Measurements from ENCODE around the gene FNDC3B. TPM values are rescaled to one million over a fixed set of nuclear protein-coding genes. Genes with fewer than 3 reads are reported as not detected.

Gene FNDC3B
- total and polyA plus RNA-seq, 2 donors (not counting 3 experiments of a cell fraction or from before 2014, with no cell fraction given), result 91.6 to 295 TPM

DNA sequence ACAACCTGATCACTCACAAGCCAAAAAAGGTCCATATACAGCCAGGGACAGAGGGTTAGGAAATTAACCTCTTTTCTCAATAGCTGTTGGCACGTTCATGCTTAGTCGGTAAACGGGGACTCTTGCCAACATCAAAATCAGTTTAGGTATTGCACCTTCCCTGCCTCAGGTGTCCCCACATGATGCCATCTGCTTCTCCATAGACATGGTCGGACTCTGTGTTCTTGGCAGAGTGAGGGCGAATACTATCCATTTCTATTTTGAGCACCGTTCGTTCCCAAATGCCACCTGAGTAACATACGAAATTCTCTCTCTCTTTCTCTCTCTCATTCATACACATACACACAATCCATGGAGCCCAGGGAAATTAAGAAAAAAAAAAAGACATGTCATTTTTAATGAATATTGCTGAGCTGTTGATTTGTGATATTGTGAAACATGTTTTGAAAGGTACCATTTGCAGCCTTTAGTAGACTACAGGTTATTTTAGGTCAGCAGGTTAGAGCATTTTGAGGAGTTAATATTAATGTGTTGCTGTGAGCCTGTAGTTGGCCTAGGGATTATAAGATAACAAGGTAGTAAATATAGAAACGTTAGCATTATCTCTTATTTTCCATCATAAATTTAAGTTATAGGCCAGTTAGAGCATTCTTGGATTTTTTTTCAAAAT, 330.3 kb downstream of the FNDC3B start:
- Histone ChIP-seq H3K27ac (ENCODE audit: insufficient read depth, low read depth, low read length) (no peak overlapping the region), H3K79me2 (ENCODE audit: control insufficient read depth, insufficient read depth, low read length) (no peaks in the 10 kb centered on the region), H3K9me1 (replicated peaks; ENCODE audit: control insufficient read depth, extremely low read depth, insufficient read depth, low read length) (no peaks in the 10 kb centered on the region), H3K36me3 (ENCODE audit: control insufficient read depth in 2 of 2, extremely low read depth in 1 of 2, insufficient read depth in 2 of 2, low read length in 2 of 2) (peaks cover 21 to 26% of the 10 kb centered on the region in 2 experiments), H3K9ac (replicated peaks; ENCODE audit: extremely low read depth, insufficient read depth, low read length) (no peak overlapping the region), H4K20me1 (replicated peaks; ENCODE audit: control insufficient read depth, extremely low read depth, insufficient read depth, low read length) (no peaks in the 10 kb centered on the region), H3K27me3 (ENCODE audit: control insufficient read depth in 2 of 2, insufficient read depth in 2 of 2, low read length in 2 of 2) (no peaks in the 10 kb centered on the region), H3K4me3 (replicated peaks in 1 of 3; ENCODE audit: insufficient read depth in 1 of 3, low read depth in 1 of 3, low read length in 3 of 3) (no peak overlapping the region), H2AFZ (ENCODE audit: low read depth, low read length) (no peak overlapping the region), H3K4me1 (ENCODE audit: control insufficient read depth, extremely low read depth, insufficient read depth, low read length) (no peaks in the 10 kb centered on the region), H3K4me2 (ENCODE audit: insufficient read depth, low read length) (no peak overlapping the region), H3K9me3 (replicated peaks; ENCODE audit: control insufficient read depth, insufficient read depth, low read length) (no peaks in the 10 kb centered on the region)
- ChIA-PET CTCF (interaction anchor here (1.1 to 1.5 kb wide), 2 partner anchors 11 to 16 kb away, joined by 3 read pairs; no protein-coding TSS in a partner anchor), POLR2A (no interaction called here)
- no TSS peak for BruUV-seq (replicated peaks)
- dilution Hi-C loops (cut with MboI; ENCODE audit: extremely low pct_ligation_motif_present, low sequenced_read_pairs), result no loop called here
- FAIRE-seq (no peak), DNase-seq (ENCODE audit: low read depth, low spot score) (no peak)
- no peak for TF ChIP-seq MYC (IDR thresholded peaks at IDR 0.05; ENCODE audit: low read depth, low read length)
- no peak for TF ChIP-seq POLR2AphosphoS5 (IDR thresholded peaks at IDR 0.05; ENCODE audit: insufficient read depth, low read depth, low read length)
- TF ChIP-seq, protein P1, sequence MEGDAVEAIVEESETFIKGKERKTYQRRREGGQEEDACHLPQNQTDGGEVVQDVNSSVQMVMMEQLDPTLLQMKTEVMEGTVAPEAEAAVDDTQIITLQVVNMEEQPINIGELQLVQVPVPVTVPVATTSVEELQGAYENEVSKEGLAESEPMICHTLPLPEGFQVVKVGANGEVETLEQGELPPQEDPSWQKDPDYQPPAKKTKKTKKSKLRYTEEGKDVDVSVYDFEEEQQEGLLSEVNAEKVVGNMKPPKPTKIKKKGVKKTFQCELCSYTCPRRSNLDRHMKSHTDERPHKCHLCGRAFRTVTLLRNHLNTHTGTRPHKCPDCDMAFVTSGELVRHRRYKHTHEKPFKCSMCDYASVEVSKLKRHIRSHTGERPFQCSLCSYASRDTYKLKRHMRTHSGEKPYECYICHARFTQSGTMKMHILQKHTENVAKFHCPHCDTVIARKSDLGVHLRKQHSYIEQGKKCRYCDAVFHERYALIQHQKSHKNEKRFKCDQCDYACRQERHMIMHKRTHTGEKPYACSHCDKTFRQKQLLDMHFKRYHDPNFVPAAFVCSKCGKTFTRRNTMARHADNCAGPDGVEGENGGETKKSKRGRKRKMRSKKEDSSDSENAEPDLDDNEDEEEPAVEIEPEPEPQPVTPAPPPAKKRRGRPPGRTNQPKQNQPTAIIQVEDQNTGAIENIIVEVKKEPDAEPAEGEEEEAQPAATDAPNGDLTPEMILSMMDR (IDR thresholded peaks at IDR 0.05; ENCODE audit: extremely low read depth in 1 of 2, insufficient read depth in 1 of 2, low read depth in 1 of 2, low read length in 2 of 2), result no peak
- TF ChIP-seq, protein P2, sequence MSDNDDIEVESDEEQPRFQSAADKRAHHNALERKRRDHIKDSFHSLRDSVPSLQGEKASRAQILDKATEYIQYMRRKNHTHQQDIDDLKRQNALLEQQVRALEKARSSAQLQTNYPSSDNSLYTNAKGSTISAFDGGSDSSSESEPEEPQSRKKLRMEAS (IDR thresholded peaks at IDR 0.05; ENCODE audit: insufficient read depth, insufficient read length), result no peak
- TF ChIP-seq POLR2A (IDR thresholded peaks at IDR 0.05; ENCODE audit: low read depth, low read length), result no peak
- no peak for TF ChIP-seq GATA2 (IDR thresholded peaks at IDR 0.05; ENCODE audit: insufficient read depth, insufficient read length, low read depth, low read length)
- TF ChIP-seq JUN (IDR thresholded peaks at IDR 0.05; ENCODE audit: borderline replicate concordance, insufficient read depth, insufficient read length, low read depth), result no peak
- no peak for TF ChIP-seq FOS (IDR thresholded peaks at IDR 0.05; ENCODE audit: borderline replicate concordance, insufficient read depth, low read length)
- intact Hi-C loops (cut with micrococcal nuclease), result no loop called here
